Endothelial cell (in vitro differentiated cells): ENCODE data around the gene CCDC63. TPM values are rescaled to one million over a fixed set of nuclear protein-coding genes. Genes with fewer than 3 reads are reported as not detected.

Source experiments
- DNase-seq: peaks from one replicate; pipeline ENCODE4 v3.0.0; 2021; ENCODE audit warnings: low spot score
- H3K27ac Mint-ChIP-seq: one replicate; pipeline ENCODE4 v1.8.0; 2021; ENCODE audit warnings: mixed read lengths, inconsistent platforms; ENCODE audit not compliant: unreplicated experiment
- H3K27me3 Mint-ChIP-seq: one replicate; pipeline ENCODE4 v1.8.0; 2021; ENCODE audit warnings: mild to moderate bottlenecking, moderate library complexity, mixed read lengths, inconsistent platforms; ENCODE audit not compliant: unreplicated experiment
- H3K36me3 Mint-ChIP-seq: one replicate; pipeline ENCODE4 v1.8.0; 2021; ENCODE audit warnings: mild to moderate bottlenecking, low read depth, mixed read lengths, inconsistent platforms; ENCODE audit not compliant: unreplicated experiment
- H3K4me1 Mint-ChIP-seq: one replicate; pipeline ENCODE4 v1.8.0; 2021; ENCODE audit warnings: mild to moderate bottlenecking, mixed read lengths, inconsistent platforms; ENCODE audit not compliant: unreplicated experiment
- H3K4me3 Mint-ChIP-seq: one replicate; pipeline ENCODE4 v1.8.0; 2021; ENCODE audit warnings: mild to moderate bottlenecking, mixed read lengths, inconsistent platforms; ENCODE audit not compliant: unreplicated experiment
- H3K9me3 Mint-ChIP-seq: one replicate; pipeline ENCODE4 v1.8.0; 2021; ENCODE audit warnings: mixed read lengths, inconsistent platforms; ENCODE audit not compliant: unreplicated experiment
- total RNA-seq: library from RNA; stranded (reverse); fragmentation: NEBNext Ultra II Directional; extraction: Animal tissue kit (Norgen Biotek cat#: 25700); gene quantifications from one replicate; pipeline ENCODE4 v1.2.1, GENCODE V29; 2021; ENCODE audit not compliant: unreplicated experiment
- TF ChIP-seq, protein P1 (sequence below): fragments of 200-600 bp; sonication (generic); IDR thresholded peaks from one replicate; pipeline ENCODE4 v1.5.0; 2021; ENCODE audit warnings: antibody characterized with exemption; ENCODE audit not compliant: unreplicated experiment

The CCDC63 gene
- total RNA-seq, 1 donor from 2014 or later = 0.36 TPM

DNA sequence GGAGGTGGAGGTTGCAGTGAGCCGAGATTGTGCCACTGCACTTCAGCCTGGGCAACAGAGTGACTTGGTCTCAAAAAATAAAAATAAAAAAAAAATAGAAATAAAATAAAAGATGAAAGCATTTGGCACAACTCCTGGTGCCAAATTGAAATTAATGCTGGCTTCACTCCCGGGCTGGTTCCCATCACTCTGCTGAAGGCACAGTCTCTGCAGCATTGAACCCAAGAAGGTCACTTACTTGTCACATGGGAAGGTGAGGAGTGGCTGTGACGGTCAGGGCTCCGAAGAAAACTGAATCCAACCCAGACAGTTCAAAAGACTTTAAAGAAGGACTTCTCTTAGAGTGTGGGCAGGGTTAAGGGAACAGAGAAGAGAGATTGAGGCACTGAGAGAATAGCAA, 10.5 kb upstream of the CCDC63 start:
- no peaks in the 10 kb centered on the region for H3K4me1 Mint-ChIP-seq
- no peak overlapping the region for H3K4me3 Mint-ChIP-seq
- DNase-seq = no peak
- no peaks in the 10 kb centered on the region for H3K36me3 Mint-ChIP-seq
- H3K9me3 Mint-ChIP-seq = no peaks in the 10 kb centered on the region
- no peaks in the 10 kb centered on the region for H3K27me3 Mint-ChIP-seq
- TF ChIP-seq, protein P1, sequence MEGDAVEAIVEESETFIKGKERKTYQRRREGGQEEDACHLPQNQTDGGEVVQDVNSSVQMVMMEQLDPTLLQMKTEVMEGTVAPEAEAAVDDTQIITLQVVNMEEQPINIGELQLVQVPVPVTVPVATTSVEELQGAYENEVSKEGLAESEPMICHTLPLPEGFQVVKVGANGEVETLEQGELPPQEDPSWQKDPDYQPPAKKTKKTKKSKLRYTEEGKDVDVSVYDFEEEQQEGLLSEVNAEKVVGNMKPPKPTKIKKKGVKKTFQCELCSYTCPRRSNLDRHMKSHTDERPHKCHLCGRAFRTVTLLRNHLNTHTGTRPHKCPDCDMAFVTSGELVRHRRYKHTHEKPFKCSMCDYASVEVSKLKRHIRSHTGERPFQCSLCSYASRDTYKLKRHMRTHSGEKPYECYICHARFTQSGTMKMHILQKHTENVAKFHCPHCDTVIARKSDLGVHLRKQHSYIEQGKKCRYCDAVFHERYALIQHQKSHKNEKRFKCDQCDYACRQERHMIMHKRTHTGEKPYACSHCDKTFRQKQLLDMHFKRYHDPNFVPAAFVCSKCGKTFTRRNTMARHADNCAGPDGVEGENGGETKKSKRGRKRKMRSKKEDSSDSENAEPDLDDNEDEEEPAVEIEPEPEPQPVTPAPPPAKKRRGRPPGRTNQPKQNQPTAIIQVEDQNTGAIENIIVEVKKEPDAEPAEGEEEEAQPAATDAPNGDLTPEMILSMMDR = no peak
- no peak overlapping the region for H3K27ac Mint-ChIP-seq

GRCh38 chr12:110841007-110841406, 5.8 kb upstream of the CCDC63 start:
- Mint-ChIP-seq H3K36me3 (no peaks in the 10 kb centered on the region), H3K27me3 (no peaks in the 10 kb centered on the region), H3K4me3 (no peak overlapping the region), H3K4me1 (no peaks in the 10 kb centered on the region), H3K9me3 (no peaks in the 10 kb centered on the region), H3K27ac (no peak overlapping the region)
- DNase-seq = no peak
- TF ChIP-seq, protein P1 = no peak

DNA sequence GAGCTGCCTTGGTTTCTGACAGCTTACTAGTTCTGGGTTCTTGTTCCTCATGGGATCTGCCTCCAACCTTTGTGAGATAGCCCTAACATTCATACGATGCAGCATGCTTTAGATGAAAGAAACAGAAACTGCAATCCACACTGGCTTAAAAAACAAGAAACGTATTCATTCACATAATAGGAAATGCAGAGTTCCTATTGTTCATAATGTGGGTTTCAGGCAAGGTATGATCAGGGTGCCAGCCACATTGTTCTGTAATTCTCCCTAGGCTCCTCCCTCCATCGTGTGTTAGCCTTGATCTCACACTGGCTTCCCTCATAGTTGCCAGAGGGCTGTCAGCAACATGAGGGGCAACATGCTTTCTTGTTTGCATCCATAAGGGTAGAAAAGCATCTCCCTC, 2.7 kb upstream of the CCDC63 start:
- Mint-ChIP-seq H3K27ac (no peak overlapping the region), H3K27me3 (no peaks in the 10 kb centered on the region), H3K4me3 (no peak overlapping the region), H3K9me3 (no peaks in the 10 kb centered on the region), H3K4me1 (no peaks in the 10 kb centered on the region), H3K36me3 (no peaks in the 10 kb centered on the region)
- no peak for DNase-seq
- TF ChIP-seq, protein P1 = no peak

DNA sequence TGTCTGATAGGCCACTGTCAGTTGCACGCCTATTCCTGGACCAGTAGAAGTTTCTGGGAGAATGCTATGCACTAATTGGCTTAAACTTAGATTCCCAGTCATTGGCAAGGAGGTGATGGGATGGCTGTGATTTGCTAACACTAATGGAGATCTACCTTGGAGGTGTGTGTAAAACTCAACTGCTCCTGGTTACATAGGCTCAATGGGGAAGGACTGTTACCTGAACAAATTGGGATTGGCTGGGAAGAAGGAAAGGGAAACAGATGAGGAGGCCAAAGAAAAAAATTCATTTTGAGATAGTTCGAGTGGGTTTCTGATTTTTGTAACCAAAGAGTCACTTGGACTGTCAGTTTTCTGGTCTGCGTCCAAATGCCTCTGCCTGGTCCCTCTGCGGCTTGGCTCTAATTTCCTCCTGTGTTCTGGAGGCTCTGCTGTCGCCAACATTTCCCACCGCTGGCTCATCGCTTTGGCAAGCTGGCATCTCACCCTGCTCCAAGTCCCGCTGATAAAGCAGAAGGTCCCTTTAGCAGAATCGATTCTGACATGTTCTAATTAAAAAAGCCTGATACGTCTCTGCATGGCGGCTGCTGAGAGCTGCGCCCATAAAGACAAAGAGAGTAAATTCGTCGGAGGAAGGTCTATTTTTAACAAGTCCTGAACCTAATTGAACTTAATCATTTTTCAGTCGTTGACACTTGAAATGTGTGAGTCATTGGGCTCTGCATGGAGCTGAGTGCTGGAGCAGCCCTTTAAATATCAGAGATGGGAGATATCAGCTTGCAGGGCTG, 2.0 kb upstream of the CCDC63 start:
- Mint-ChIP-seq H3K9me3 (no peaks in the 10 kb centered on the region), H3K4me3 (no peak overlapping the region), H3K36me3 (no peaks in the 10 kb centered on the region), H3K4me1 (no peaks in the 10 kb centered on the region), H3K27ac (no peak overlapping the region), H3K27me3 (no peaks in the 10 kb centered on the region)
- no peak for DNase-seq
- TF ChIP-seq, protein P1 = no peak

GRCh38 chr12:110845339-110845682, 1.5 kb upstream of the CCDC63 start:
- no peak overlapping the region for H3K27ac Mint-ChIP-seq
- no peaks in the 10 kb centered on the region for H3K9me3 Mint-ChIP-seq
- no peaks in the 10 kb centered on the region for H3K4me1 Mint-ChIP-seq
- no peak for DNase-seq
- no peaks in the 10 kb centered on the region for H3K27me3 Mint-ChIP-seq
- no peaks in the 10 kb centered on the region for H3K36me3 Mint-ChIP-seq
- TF ChIP-seq, protein P1 = no peak
- H3K4me3 Mint-ChIP-seq = no peak overlapping the region
